GM12892 (cell line): Measurements from ENCODE around the gene RALGDS.

ENCODE experiments used
- POLR2A ChIP-seq: IDR thresholded peaks from 2 replicates; pipeline ENCODE4 v1.6.1; 2011; ENCODE audit warnings: low read depth, low read length, control low read depth
- TAF1 ChIP-seq: IDR thresholded peaks from 2 replicates; pipeline ENCODE4 v1.6.1; 2011; ENCODE audit warnings: low read depth, mild to moderate bottlenecking, control low read depth, low read length, borderline replicate concordance

- TF ChIP-seq POLR2A (no peak), TAF1 (no peak)
These were observed 70.3 kb downstream of the RALGDS start for GRCh38 chr9:133050781-133051180.
